Peyer's patch (tissue), 4 donors: Measurements from ENCODE around the gene DSTYK. TPM values are rescaled to one million over a fixed set of nuclear protein-coding genes. Genes with fewer than 3 reads are reported as not detected.
A peak's percentile ranks its signal among the peaks of the same experiment; 100 is the strongest.

Experiments used
- DNase-seq, 3 donors: peaks; one replicate each; pipeline ENCODE4 v3.0.0-alpha.2; 2017 to 2019
- H3K27ac ChIP-seq, 4 donors: fragments of 200-600 bp; sonication (generic); one replicate each; pipeline ENCODE4 v1.5.1; 2016 to 2019
- H3K27me3 ChIP-seq, 2 donors: fragments of 200-600 bp; sonication (generic); one replicate each; pipeline ENCODE4 v1.5.1; 2019
- H3K36me3 ChIP-seq, 3 donors: fragments of 200-600 bp; sonication (generic); one replicate each; pipeline ENCODE4 v1.5.1; 2016 to 2019
- H3K4me1 ChIP-seq, 4 donors: fragments of 200-600 bp; sonication (generic); one replicate each; pipeline ENCODE4 v1.5.1; 2016 to 2019
- H3K4me3 ChIP-seq, 4 donors: fragments of 200-600 bp; sonication (generic); 1 replicate in 3 of 4; 2 replicates in 1 of 4; pipeline ENCODE4 v1.5.1; 2016 to 2019; ENCODE audit warnings: mild to moderate bottlenecking in 1 of 4
- H3K9me3 ChIP-seq, 4 donors: fragments of 200-600 bp; sonication (generic); one replicate each; pipeline ENCODE4 v1.5.1; 2016 to 2019; ENCODE audit warnings: mild to moderate bottlenecking in 1 of 4
- CTCF ChIP-seq, 6 experiments: fragments of 450-650 bp in 4 of 6; fragments of 200-600 bp in 2 of 6; sonication (generic) in 1 of 6; IDR thresholded peaks; one replicate each; pipeline ENCODE4 v1.5.1; 2017 to 2019; ENCODE audit warnings: antibody characterized with exemption in 6 of 6, mild to moderate bottlenecking in 3 of 6, moderate library complexity in 1 of 6
- POLR2A ChIP-seq, 2 donors: fragments of 450-650 bp; IDR thresholded peaks; one replicate each; pipeline ENCODE4 v1.5.1; 2017; ENCODE audit warnings: antibody characterized with exemption in 2 of 2, mild to moderate bottlenecking in 2 of 2, moderate library complexity in 2 of 2
- total RNA-seq, 4 donors: library from RNA; depleted of rRNA; stranded (reverse); fragments of >200 nt; gene quantifications; one replicate each; pipeline ENCODE4 v1.1.0, GENCODE V29; 2016

Gene DSTYK
- total RNA-seq, 4 donors from 2014 or later: 3.5 to 11.6 (median 6.8) TPM

GRCh38 chr1:205142102-205142469, 69.4 kb downstream of the DSTYK start:
- DNase-seq: no peak
- H3K27ac ChIP-seq: no peak overlapping the region
- no peaks in the 10 kb centered on the region for H3K9me3 ChIP-seq
- H3K27me3 ChIP-seq: no peaks in the 10 kb centered on the region
- H3K4me3 ChIP-seq: peak overlapping the region in 1 of 4 donors; percentile 19
- peaks cover 0 to 10% (median 0%) of the 10 kb centered on the region in 3 donors for H3K36me3 ChIP-seq
- peaks cover 0 to 4% (median 0%) of the 10 kb centered on the region in 4 donors for H3K4me1 ChIP-seq
- TF ChIP-seq CTCF (IDR thresholded peaks at IDR 0.05) (no peak), POLR2A (IDR thresholded peaks at IDR 0.05) (no peak)

- Histone ChIP-seq H3K4me1 (peaks cover 0 to 4% (median 0%) of the 10 kb centered on the region in 4 donors), H3K27me3 (no peaks in the 10 kb centered on the region), H3K4me3 (peak overlapping the region in 1 of 4 donors; percentile 19), H3K36me3 (peaks cover 0 to 5% (median 0%) of the 10 kb centered on the region in 3 donors), H3K27ac (no peak overlapping the region), H3K9me3 (no peaks in the 10 kb centered on the region)
- DNase-seq: peak; percentile 67 to 93 (median 84)
- TF ChIP-seq CTCF (IDR thresholded peaks at IDR 0.05) (peak; percentile 56 to 85 (median 76)), POLR2A (IDR thresholded peaks at IDR 0.05) (no peak)
Measured at GRCh38 chr1:205141236-205142101, 70.0 kb downstream of the DSTYK start.

GRCh38 chr1:205140113-205140512, 71.4 kb downstream of the DSTYK start:
- TF ChIP-seq CTCF (IDR thresholded peaks at IDR 0.05) (no peak), POLR2A (IDR thresholded peaks at IDR 0.05) (no peak)
- DNase-seq: no peak
- no peak overlapping the region for H3K4me3 ChIP-seq
- H3K27me3 ChIP-seq: no peaks in the 10 kb centered on the region
- peaks cover 0 to 4% (median 0%) of the 10 kb centered on the region in 4 donors for H3K4me1 ChIP-seq
- H3K36me3 ChIP-seq: no peaks in the 10 kb centered on the region
- H3K27ac ChIP-seq: no peak overlapping the region
- no peaks in the 10 kb centered on the region for H3K9me3 ChIP-seq

- no peak overlapping the region for H3K4me3 ChIP-seq
- TF ChIP-seq POLR2A (IDR thresholded peaks at IDR 0.05): no peak
- no peak for TF ChIP-seq CTCF (IDR thresholded peaks at IDR 0.05)
- peaks cover 0 to 4% (median 0%) of the 10 kb centered on the region in 4 donors for H3K4me1 ChIP-seq
- no peaks in the 10 kb centered on the region for H3K36me3 ChIP-seq
- no peaks in the 10 kb centered on the region for H3K27me3 ChIP-seq
- DNase-seq: no peak
- H3K9me3 ChIP-seq: no peaks in the 10 kb centered on the region
- no peak overlapping the region for H3K27ac ChIP-seq
Measured at GRCh38 chr1:205137901-205138300, 73.6 kb downstream of the DSTYK start.

GRCh38 chr1:205133287-205133686, 78.2 kb downstream of the DSTYK start:
- Histone ChIP-seq H3K4me1 (no peaks in the 10 kb centered on the region), H3K27me3 (no peaks in the 10 kb centered on the region), H3K4me3 (no peak overlapping the region), H3K27ac (no peak overlapping the region), H3K36me3 (no peaks in the 10 kb centered on the region), H3K9me3 (no peaks in the 10 kb centered on the region)
- TF ChIP-seq CTCF (IDR thresholded peaks at IDR 0.05) (no peak), POLR2A (IDR thresholded peaks at IDR 0.05) (no peak)
- DNase-seq: no peak
